HG03039 (cell line): ENCODE measurements around the gene SCN5A.

Source experiments
- ATAC-seq: cut with Tn5 transposase; IDR thresholded peaks from one replicate; pipeline ENCODE4 v1.9.1; 2021; ENCODE audit warnings: mild to moderate bottlenecking, moderate library complexity; ENCODE audit not compliant: unreplicated experiment

SCN5A gene

GRCh38 chr3:38648024-38648658 lies 1.3 kb downstream of the SCN5A start:
- no peak for ATAC-seq

GRCh38 chr3:38647217-38647970 lies 2.1 kb downstream of the SCN5A start:
- ATAC-seq: no peak

GRCh38 chr3:38646630-38647029 lies 2.9 kb downstream of the SCN5A start:
- ATAC-seq: no peak

- no peak for ATAC-seq
These were observed 3.4 kb downstream of the SCN5A start for GRCh38 chr3:38646062-38646461.

GRCh38 chr3:38645601-38646000 lies 3.9 kb downstream of the SCN5A start:
- ATAC-seq: no peak

GRCh38 chr3:38645076-38645475 lies 4.4 kb downstream of the SCN5A start:
- ATAC-seq: no peak

- no peak for ATAC-seq
These were observed 4.8 kb downstream of the SCN5A start for GRCh38 chr3:38644662-38645053.

- ATAC-seq: no peak
These were observed 5.3 kb downstream of the SCN5A start for GRCh38 chr3:38644016-38644661.

GRCh38 chr3:38643592-38643991 lies 5.9 kb downstream of the SCN5A start:
- no peak for ATAC-seq

- ATAC-seq: no peak
These were observed 6.4 kb downstream of the SCN5A start for GRCh38 chr3:38643090-38643489.

- no peak for ATAC-seq
These were observed 7.9 kb downstream of the SCN5A start for GRCh38 chr3:38641461-38642110.

GRCh38 chr3:38640661-38641452 lies 8.6 kb downstream of the SCN5A start:
- ATAC-seq: no peak

GRCh38 chr3:38638354-38638753 lies 11.1 kb downstream of the SCN5A start:
- ATAC-seq: no peak

GRCh38 chr3:38637906-38638305 lies 11.6 kb downstream of the SCN5A start:
- no peak for ATAC-seq

GRCh38 chr3:38636881-38637280 lies 12.6 kb downstream of the SCN5A start:
- no peak for ATAC-seq

- ATAC-seq: no peak
These were observed 13.0 kb downstream of the SCN5A start for GRCh38 chr3:38636464-38636863.

GRCh38 chr3:38634111-38634510 lies 15.4 kb downstream of the SCN5A start:
- ATAC-seq: no peak

- ATAC-seq: no peak
These were observed 16.5 kb downstream of the SCN5A start for GRCh38 chr3:38632989-38633388.

GRCh38 chr3:38630606-38631005 lies 18.9 kb downstream of the SCN5A start:
- no peak for ATAC-seq

GRCh38 chr3:38630070-38630469 lies 19.4 kb downstream of the SCN5A start:
- no peak for ATAC-seq

GRCh38 chr3:38628835-38629234 lies 20.7 kb downstream of the SCN5A start:
- ATAC-seq: no peak
